DMS53 (cell line): ENCODE measurements around the gene NKAIN2.

ENCODE experiments used
- DNase-seq: peaks from one replicate; lab custom pipeline; 2025; lab: John Stamatoyannopoulos, UW

The NKAIN2 gene

GRCh38 chr6:123808556-123808955 is 4.9 kb downstream of the NKAIN2 start:
- DNase-seq, result peak; percentile 75

GRCh38 chr6:123810214-123810613 is 6.5 kb downstream of the NKAIN2 start:
- DNase-seq, result peak; percentile 6

GRCh38 chr6:123810948-123811347 is 7.3 kb downstream of the NKAIN2 start:
- DNase-seq, result no peak

- DNase-seq, result no peak
These were observed 7.7 kb downstream of the NKAIN2 start for GRCh38 chr6:123811378-123811777.

GRCh38 chr6:123812621-123813020 is 9.0 kb downstream of the NKAIN2 start:
- DNase-seq, result peak; percentile 2

- no peak for DNase-seq
These were observed 17.4 kb downstream of the NKAIN2 start for GRCh38 chr6:123821112-123821511.

GRCh38 chr6:123829302-123829953 is 25.8 kb downstream of the NKAIN2 start:
- DNase-seq, result no peak

GRCh38 chr6:123830120-123830519 is 26.5 kb downstream of the NKAIN2 start:
- no peak for DNase-seq

- DNase-seq, result peak; percentile 40
These were observed 35.0 kb downstream of the NKAIN2 start for GRCh38 chr6:123838505-123839234.

- DNase-seq, result peak; percentile 25
These were observed 37.6 kb downstream of the NKAIN2 start for GRCh38 chr6:123841067-123841896.

- no peak for DNase-seq
These were observed 40.3 kb downstream of the NKAIN2 start for GRCh38 chr6:123844011-123844410.

GRCh38 chr6:123848347-123848746 is 44.7 kb downstream of the NKAIN2 start:
- DNase-seq, result no peak

GRCh38 chr6:123849406-123849805 is 45.7 kb downstream of the NKAIN2 start:
- DNase-seq, result no peak

GRCh38 chr6:123850555-123850954 is 46.9 kb downstream of the NKAIN2 start:
- DNase-seq, result no peak

- DNase-seq, result no peak
These were observed 50.5 kb downstream of the NKAIN2 start for GRCh38 chr6:123854201-123854600.

GRCh38 chr6:123855506-123855905 is 51.8 kb downstream of the NKAIN2 start:
- DNase-seq, result no peak

GRCh38 chr6:123859291-123859690 is 55.6 kb downstream of the NKAIN2 start:
- no peak for DNase-seq

GRCh38 chr6:123869334-123869733 is 65.7 kb downstream of the NKAIN2 start:
- DNase-seq, result no peak

GRCh38 chr6:123873974-123874373 is 70.3 kb downstream of the NKAIN2 start:
- no peak for DNase-seq

- no peak for DNase-seq
These were observed 72.1 kb downstream of the NKAIN2 start for GRCh38 chr6:123875784-123876183.

GRCh38 chr6:123879749-123880148 is 76.1 kb downstream of the NKAIN2 start:
- DNase-seq, result no peak

- no peak for DNase-seq
These were observed 85.3 kb downstream of the NKAIN2 start for GRCh38 chr6:123888771-123889513.
